ENCODE results near the gene TRAK2.

The TRAK2 gene

DNA sequence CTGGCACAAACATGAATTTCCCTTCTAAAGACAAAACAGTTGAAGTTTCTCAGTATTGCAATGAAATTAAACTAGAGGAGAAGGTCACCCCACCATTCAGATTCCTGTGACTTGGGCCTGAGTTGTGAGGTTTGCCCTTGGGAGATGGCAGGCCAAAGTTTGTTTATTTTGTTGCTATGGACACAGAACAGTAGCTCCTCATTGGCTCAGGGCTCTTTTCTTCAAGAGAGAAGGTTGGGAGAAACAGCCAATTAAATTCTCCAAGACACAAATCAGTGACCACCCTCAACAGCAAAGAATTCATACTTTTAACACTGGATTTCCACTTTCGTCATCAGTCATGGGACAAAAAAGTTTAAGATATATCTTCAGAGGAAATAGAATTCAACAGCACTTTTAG lies 94.0 kb downstream of the TRAK2 start, which contains the start of gene FLACC1:
TSS of gene FLACC1 (minus strand) at position 125 of the 400 bp plus-strand sequence. CDS start 5,941 bp downstream, outside the sequence.
- Histone ChIP-seq H3K9me3 (ENCODE audit: insufficient read depth, low read length) (no peaks in the 10 kb centered on the region), H3K79me2 (ENCODE audit: low read length) (no peaks in the 10 kb centered on the region), H2AFZ (ENCODE audit: low read depth, low read length) (no peak within 1 kb of the TSS), H3K9ac (ENCODE audit: low read length) (no peak within 1 kb of the TSS), H3K4me1 (ENCODE audit: low read length) (peaks cover 5% of the 10 kb centered on the region), H3K4me3 (ENCODE audit: low read length) (no peak within 1 kb of the TSS), H4K20me1 (ENCODE audit: insufficient read depth, low read length) (no peaks in the 10 kb centered on the region), H3K27ac (ENCODE audit: low read length) (no peak within 1 kb of the TSS), H3K36me3 (replicated peaks; ENCODE audit: low read depth, low read length) (no peaks in the 10 kb centered on the region), H3K27me3 (ENCODE audit: low read depth, low read length) (no peaks in the 10 kb centered on the region), H3K4me2 (ENCODE audit: low read length) (no peak within 1 kb of the TSS)
- no peak for TF ChIP-seq EZH2phosphoT487 (IDR thresholded peaks at IDR 0.05; ENCODE audit: low read depth)
- TF ChIP-seq, protein P1, sequence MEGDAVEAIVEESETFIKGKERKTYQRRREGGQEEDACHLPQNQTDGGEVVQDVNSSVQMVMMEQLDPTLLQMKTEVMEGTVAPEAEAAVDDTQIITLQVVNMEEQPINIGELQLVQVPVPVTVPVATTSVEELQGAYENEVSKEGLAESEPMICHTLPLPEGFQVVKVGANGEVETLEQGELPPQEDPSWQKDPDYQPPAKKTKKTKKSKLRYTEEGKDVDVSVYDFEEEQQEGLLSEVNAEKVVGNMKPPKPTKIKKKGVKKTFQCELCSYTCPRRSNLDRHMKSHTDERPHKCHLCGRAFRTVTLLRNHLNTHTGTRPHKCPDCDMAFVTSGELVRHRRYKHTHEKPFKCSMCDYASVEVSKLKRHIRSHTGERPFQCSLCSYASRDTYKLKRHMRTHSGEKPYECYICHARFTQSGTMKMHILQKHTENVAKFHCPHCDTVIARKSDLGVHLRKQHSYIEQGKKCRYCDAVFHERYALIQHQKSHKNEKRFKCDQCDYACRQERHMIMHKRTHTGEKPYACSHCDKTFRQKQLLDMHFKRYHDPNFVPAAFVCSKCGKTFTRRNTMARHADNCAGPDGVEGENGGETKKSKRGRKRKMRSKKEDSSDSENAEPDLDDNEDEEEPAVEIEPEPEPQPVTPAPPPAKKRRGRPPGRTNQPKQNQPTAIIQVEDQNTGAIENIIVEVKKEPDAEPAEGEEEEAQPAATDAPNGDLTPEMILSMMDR (IDR thresholded peaks at IDR 0.05; ENCODE audit: low read depth, low read length), result no peak

DNA sequence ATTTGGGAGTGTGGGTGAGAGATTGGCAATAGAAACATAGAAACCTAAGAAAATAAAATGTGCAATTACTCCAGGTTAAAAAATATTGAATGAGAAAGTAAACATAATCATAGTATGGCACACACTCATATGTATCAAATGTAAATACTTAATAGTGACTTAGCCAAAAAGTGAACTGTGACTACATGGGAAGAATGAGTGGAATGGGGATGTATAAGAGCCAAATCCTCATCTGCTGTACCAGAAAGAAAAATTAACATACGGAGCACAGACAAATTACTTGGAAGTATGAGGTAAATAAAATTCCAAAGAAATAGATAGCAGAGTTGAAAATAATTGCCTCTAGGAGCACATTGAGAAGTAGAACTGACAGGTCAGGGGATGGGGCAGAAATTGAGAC lies 98.1 kb downstream of the TRAK2 start:
- Histone ChIP-seq H3K4me1 (ENCODE audit: low read length) (no peaks in the 10 kb centered on the region), H2AFZ (ENCODE audit: low read depth, low read length) (no peak overlapping the region), H3K4me3 (ENCODE audit: low read length) (no peak overlapping the region), H3K9ac (ENCODE audit: low read length) (no peak overlapping the region), H3K27me3 (ENCODE audit: low read depth, low read length) (no peaks in the 10 kb centered on the region), H3K27ac (ENCODE audit: low read length) (no peak overlapping the region), H3K36me3 (replicated peaks; ENCODE audit: low read depth, low read length) (no peaks in the 10 kb centered on the region), H4K20me1 (ENCODE audit: insufficient read depth, low read length) (no peaks in the 10 kb centered on the region), H3K79me2 (ENCODE audit: low read length) (no peaks in the 10 kb centered on the region), H3K9me3 (ENCODE audit: insufficient read depth, low read length) (no peaks in the 10 kb centered on the region), H3K4me2 (ENCODE audit: low read length) (no peak overlapping the region)
- TF ChIP-seq EZH2phosphoT487 (IDR thresholded peaks at IDR 0.05; ENCODE audit: low read depth), result no peak
- TF ChIP-seq, protein P1 (IDR thresholded peaks at IDR 0.05; ENCODE audit: low read depth, low read length), result no peak

DNA sequence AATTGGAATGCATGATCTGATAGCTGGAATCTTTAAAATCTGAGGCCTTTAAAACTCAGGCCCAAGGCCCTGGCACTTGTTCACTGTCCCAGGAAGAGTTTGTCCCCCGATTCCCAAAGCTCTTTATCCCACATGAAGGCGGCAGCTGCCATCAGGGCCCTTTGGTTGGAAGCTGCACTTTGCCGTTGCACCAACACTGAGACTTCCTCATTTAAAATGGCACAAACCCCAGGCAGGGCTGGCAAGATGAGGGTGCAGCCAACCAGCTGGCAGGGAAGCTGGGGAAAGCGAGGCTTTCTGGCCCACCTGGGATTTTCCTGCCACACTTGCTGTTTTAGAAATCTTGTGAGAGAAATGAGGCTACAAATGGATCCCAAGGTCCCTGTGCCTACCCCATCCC lies 100.4 kb downstream of the TRAK2 start:
- H4K20me1 ChIP-seq (ENCODE audit: insufficient read depth, low read length), result no peaks in the 10 kb centered on the region
- H3K27me3 ChIP-seq (ENCODE audit: low read depth, low read length), result no peaks in the 10 kb centered on the region
- no peak overlapping the region for H3K9ac ChIP-seq (ENCODE audit: low read length)
- H3K79me2 ChIP-seq (ENCODE audit: low read length), result no peaks in the 10 kb centered on the region
- no peaks in the 10 kb centered on the region for H3K36me3 ChIP-seq (replicated peaks; ENCODE audit: low read depth, low read length)
- no peak overlapping the region for H2AFZ ChIP-seq (ENCODE audit: low read depth, low read length)
- no peak overlapping the region for H3K27ac ChIP-seq (ENCODE audit: low read length)
- no peaks in the 10 kb centered on the region for H3K9me3 ChIP-seq (ENCODE audit: insufficient read depth, low read length)
- TF ChIP-seq, protein P1 (IDR thresholded peaks at IDR 0.05; ENCODE audit: low read depth, low read length), result no peak
- no peak for TF ChIP-seq EZH2phosphoT487 (IDR thresholded peaks at IDR 0.05; ENCODE audit: low read depth)
- H3K4me1 ChIP-seq (ENCODE audit: low read length), result no peaks in the 10 kb centered on the region
- H3K4me3 ChIP-seq (ENCODE audit: low read length), result no peak overlapping the region
- no peak overlapping the region for H3K4me2 ChIP-seq (ENCODE audit: low read length)

DNA sequence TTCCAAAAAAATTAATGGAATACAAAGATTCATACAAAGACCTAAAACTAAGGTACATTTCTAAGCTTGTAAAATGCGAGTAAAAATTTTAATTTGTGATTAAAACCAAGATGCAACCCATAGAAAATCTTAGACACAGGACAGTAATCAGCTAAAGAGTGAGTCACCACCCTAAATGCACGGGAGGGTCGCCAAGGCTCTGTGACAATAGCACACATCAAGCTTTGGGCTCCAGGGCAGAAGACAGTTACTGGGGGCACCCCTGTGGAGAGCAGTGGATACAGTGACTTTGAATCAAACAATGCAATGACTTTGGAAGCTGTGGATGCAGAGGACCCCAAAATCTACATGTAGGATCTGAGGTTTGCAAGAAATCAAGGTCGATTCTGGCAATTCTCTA lies 101.7 kb downstream of the TRAK2 start:
- no peak overlapping the region for H3K27ac ChIP-seq (ENCODE audit: low read length)
- no peaks in the 10 kb centered on the region for H3K79me2 ChIP-seq (ENCODE audit: low read length)
- no peaks in the 10 kb centered on the region for H3K36me3 ChIP-seq (replicated peaks; ENCODE audit: low read depth, low read length)
- no peaks in the 10 kb centered on the region for H3K9me3 ChIP-seq (ENCODE audit: insufficient read depth, low read length)
- no peak overlapping the region for H3K4me2 ChIP-seq (ENCODE audit: low read length)
- H3K4me1 ChIP-seq (ENCODE audit: low read length), result no peaks in the 10 kb centered on the region
- H3K9ac ChIP-seq (ENCODE audit: low read length), result no peak overlapping the region
- H4K20me1 ChIP-seq (ENCODE audit: insufficient read depth, low read length), result no peaks in the 10 kb centered on the region
- no peak overlapping the region for H3K4me3 ChIP-seq (ENCODE audit: low read length)
- H3K27me3 ChIP-seq (ENCODE audit: low read depth, low read length), result no peaks in the 10 kb centered on the region
- H2AFZ ChIP-seq (ENCODE audit: low read depth, low read length), result no peak overlapping the region
- TF ChIP-seq EZH2phosphoT487 (IDR thresholded peaks at IDR 0.05; ENCODE audit: low read depth), result no peak
- TF ChIP-seq, protein P1 (IDR thresholded peaks at IDR 0.05; ENCODE audit: low read depth, low read length), result no peak
